K562 treated with DMSO at 1 percent for 12 hours (cell line): ENCODE data around the gene STRBP. TPM values are rescaled to one million over a fixed set of nuclear protein-coding genes. Genes with fewer than 3 reads are reported as not detected.

Source experiments
- total RNA-seq: library from RNA; unstranded; fragments of 300-600 nt; gene quantifications from 2 replicates; pipeline ENCODE4 v1.2.3, GENCODE V29; 2022; ENCODE audit not compliant: insufficient read depth

Gene STRBP
- 24.2 and 55.8 TPM in 2 replicates for total RNA-seq

GRCh38 chr9:123268465-123269259, at the start of gene STRBP:
Gene STRBP (minus strand): TSS chr9:123268586. CDS start chr9:123184134, 84,452 bp downstream.

Other genes with a start within 250 kb of the STRBP start
- not detected in 2 replicates for gene GPR21, start 234.9 kb downstream of the STRBP start, total RNA-seq
- gene CRB2, start 87.6 kb upstream of the STRBP start, total RNA-seq, result 0.43 TPM in 1 of 2 replicates, not detected in the other